A549 (cell line): Measurements from ENCODE around the gene NLRC3. TPM values are rescaled to one million over a fixed set of nuclear protein-coding genes. Genes with fewer than 3 reads are reported as not detected.

ENCODE experiments used
- ATAC-seq, 2 experiments: fragments of 200-7000 bp in 1 of 2; fragments of >200 bp in 1 of 2; cut with Nextera tagmentation in 1 of 2; cut with Tn5 transposase in 1 of 2; 3 replicates each; pipeline versions ENCODE4 v1.8.0 to v1.9.1; 2018 to 2020; ENCODE audit warnings: mild to moderate bottlenecking in 1 of 2, moderate library complexity in 1 of 2
- CTCF ChIA-PET: fragments of 300-600 bp; sonication (Branson Sonifier 250); formaldehyde crosslinking; extraction: SDS; loops from one replicate; lab custom pipeline; 2021; ENCODE audit warnings: antibody characterized with exemption, inconsistent platforms; lab: Yijun Ruan, JAX
- POLR2A ChIA-PET: fragments of 350-600 bp; formaldehyde crosslinking; extraction: SDS; loops from one replicate; lab custom pipeline; 2021; ENCODE audit warnings: antibody characterized with exemption, inconsistent platforms; lab: Yijun Ruan, JAX
- DNase-seq, 2 experiments: peaks; one replicate each; pipeline versions ENCODE4 v3.0.0 to v3.0.0-alpha.2; 2011 to 2016; ENCODE audit warnings: low read depth in 1 of 2, low spot score in 1 of 2
- FAIRE-seq: peaks from 2 replicates; lab custom pipeline; 2011; peaks lifted over from hg19 to GRCh38; lab: Jason Lieb, UNC
- H3K27ac ChIP-seq, 2 experiments: fragments of >200 bp; sonication (Bioruptor Twin); formaldehyde crosslinking; 3 replicates each; pipeline ENCODE4 v1.5.1; 2016 to 2017
- H3K4me1 ChIP-seq: fragments of >200 bp; sonication (Bioruptor Twin); formaldehyde crosslinking; 3 replicates; pipeline ENCODE4 v1.6.1; 2016
- H3K4me2 ChIP-seq: fragments of >200 bp; sonication (Bioruptor Twin); formaldehyde crosslinking; 3 replicates; pipeline ENCODE4 v1.6.1; 2016
- H3K4me3 ChIP-seq: fragments of >200 bp; sonication (Bioruptor Twin); formaldehyde crosslinking; 3 replicates; pipeline ENCODE4 v1.5.1; 2016
- H3K9me3 ChIP-seq: fragments of >200 bp; sonication (Bioruptor Twin); formaldehyde crosslinking; 3 replicates; pipeline ENCODE4 v1.6.1; 2016
- RAD21 ChIP-seq, 2 experiments: fragments of >200 bp in 1 of 2; sonication (Bioruptor Twin) in 1 of 2; formaldehyde crosslinking in 1 of 2; IDR thresholded peaks in 1 of 2; conservative IDR thresholded peaks in 1 of 2; 2 replicates in 1 of 2; 3 replicates in 1 of 2; pipeline ENCODE4 v1.6.1; 2012 to 2018; ENCODE audit warnings: inconsistent platforms in 1 of 2
- RCOR1 ChIP-seq: fragments of 150-350 bp; IDR thresholded peaks from 2 replicates; pipeline ENCODE4 v1.6.1; 2014; ENCODE audit warnings: antibody characterized with exemption, low read length, low read depth
- WGBS: methylation state at CpG from one replicate; pipeline ENCODE4 v1.1.6; 2017; ENCODE audit errors: missing lambda C conversion rate; 5-methylcytosine and 5-hydroxymethylcytosine counted together
- polyA plus RNA-seq, 4 experiments: library from polyadenylated mRNA; depleted of rRNA in 3 of 4; stranded (reverse); fragments of >200 nt; fragmentation: RNase III in 1 of 4; extraction: RNeasy Plus Mini Kit Qiagen cat#74134 plus additional on column Dnase treatment in 1 of 4; gene quantifications; 2 replicates in 3 of 4; 3 replicates in 1 of 4; pipeline ENCODE4 v1.2.3, GENCODE V29; 2011 to 2017

NLRC3 gene
- polyA plus RNA-seq, 2 of the 4 experiments (the other 2 are of a cell fraction) = 0.04 TPM; not detected in 1

DNA sequence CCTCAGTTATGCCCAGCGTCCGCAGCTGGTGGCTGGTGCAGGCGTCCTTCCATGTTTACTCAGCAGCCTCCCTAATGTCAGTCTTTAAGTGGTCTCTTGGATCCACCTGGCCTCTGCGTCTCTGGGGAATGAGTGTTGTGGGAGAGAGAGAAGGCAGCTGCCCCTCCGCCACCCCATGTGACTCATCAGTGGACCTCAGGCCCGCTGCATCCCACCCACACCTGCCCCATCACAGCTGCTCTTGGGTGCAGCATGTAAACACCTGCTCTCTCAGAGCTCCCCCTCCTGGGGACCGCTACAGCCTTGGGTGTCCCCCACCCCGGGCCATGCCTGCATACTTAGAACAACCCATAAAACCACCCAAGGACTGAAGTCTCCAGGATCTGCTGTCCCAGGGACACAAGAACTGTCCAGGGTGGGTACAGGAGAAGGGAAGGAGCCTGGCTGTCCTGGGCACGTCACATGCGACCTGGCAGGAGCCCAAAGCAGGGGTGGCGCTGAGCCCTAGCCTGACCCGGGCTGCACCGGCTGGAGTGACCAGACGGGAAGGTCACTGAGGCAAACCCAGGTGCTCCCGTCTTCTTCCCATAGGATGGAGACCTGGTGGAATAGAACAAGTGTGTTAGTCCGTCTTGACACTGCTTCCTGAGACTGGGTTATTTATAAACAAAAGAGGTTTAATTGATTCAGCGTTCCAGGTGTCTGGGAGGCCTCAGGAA lies 86.1 kb downstream of the NLRC3 start:
- DNase-seq = no peak
- POLR2A ChIA-PET = no interaction called here
- FAIRE-seq = no peak
- TF ChIP-seq RCOR1 = no peak
- 0 out of 5 replicates have a peak, but pooled peaks of 1 of the 2 experiments have one; percentile 13 for TF ChIP-seq RAD21 (conservative IDR thresholded peaks at IDR 0.05 in 1 of 2, IDR thresholded peaks at IDR 0.05 in 1 of 2)
- TF ChIP-seq, all 56 proteins: peak for 1
- no peak overlapping the region for H3K4me3 ChIP-seq
- peak; percentile 7 to 10; a peak in 1 of 6 replicates for ATAC-seq
- CTCF ChIA-PET = interaction anchor here (0.9 to 1.6 kb wide), 3 partner anchors 9 to 308 kb away, joined by 3 to 11 read pairs (median 3); partner anchors contain the start of gene CLUAP1
- no peaks in the 10 kb centered on the region for H3K4me1 ChIP-seq
- no peak overlapping the region for H3K27ac ChIP-seq
- H3K9me3 ChIP-seq = no peaks in the 10 kb centered on the region
- H3K4me2 ChIP-seq = no peak overlapping the region
- 61% methylated on average over 16 of the region's 17 CpGs for whole genome bisulfite sequencing

Other genes starting within 250 kb of the NLRC3 start
- gene OR2C1, start 221.5 kb downstream of the NLRC3 start, polyA plus RNA-seq (2011; rRNA removed) = not detected in 2 replicates
- not detected in 3 replicates for gene OR2C1, start 221.5 kb downstream of the NLRC3 start, polyA plus RNA-seq (2017; fragmentation: RNase III; extraction: RNeasy Plus Mini Kit Qiagen cat#74134 plus additional on column Dnase treatment)
- gene ZSCAN32, start 176.4 kb downstream of the NLRC3 start, polyA plus RNA-seq (2011; rRNA removed) = 29.4 and 33.0 TPM in 2 replicates
- 11.4 to 13.6 TPM (median 12.4 TPM) in 3 replicates for gene ZSCAN32, start 176.4 kb downstream of the NLRC3 start, polyA plus RNA-seq (2017; fragmentation: RNase III; extraction: RNeasy Plus Mini Kit Qiagen cat#74134 plus additional on column Dnase treatment)
- 15.8 and 16.4 TPM in 2 replicates for gene ZNF174, start 176.2 kb downstream of the NLRC3 start, polyA plus RNA-seq (2011; rRNA removed)
- 9.1 to 10.4 TPM (median 9.5 TPM) in 3 replicates for gene ZNF174, start 176.2 kb downstream of the NLRC3 start, polyA plus RNA-seq (2017; fragmentation: RNase III; extraction: RNeasy Plus Mini Kit Qiagen cat#74134 plus additional on column Dnase treatment)
- 1.9 TPM in 2 replicates for gene ZNF597, start 133.9 kb downstream of the NLRC3 start, polyA plus RNA-seq (2011; rRNA removed)
- gene ZNF597, start 133.9 kb downstream of the NLRC3 start, polyA plus RNA-seq (2017; fragmentation: RNase III; extraction: RNeasy Plus Mini Kit Qiagen cat#74134 plus additional on column Dnase treatment) = 0.92 to 1.1 TPM (median 0.96 TPM) in 3 replicates
- gene NAA60, start 133.7 kb downstream of the NLRC3 start, polyA plus RNA-seq (2011; rRNA removed) = 34.8 and 41.6 TPM in 2 replicates
- gene NAA60, start 133.7 kb downstream of the NLRC3 start, polyA plus RNA-seq (2017; fragmentation: RNase III; extraction: RNeasy Plus Mini Kit Qiagen cat#74134 plus additional on column Dnase treatment) = 42.5 to 45.3 TPM (median 43.9 TPM) in 3 replicates
- gene C16orf90, start 81.9 kb downstream of the NLRC3 start, polyA plus RNA-seq (2011; rRNA removed) = not detected in 2 replicates
- not detected in 3 replicates for gene C16orf90, start 81.9 kb downstream of the NLRC3 start, polyA plus RNA-seq (2017; fragmentation: RNase III; extraction: RNeasy Plus Mini Kit Qiagen cat#74134 plus additional on column Dnase treatment)
- gene CLUAP1, start 76.4 kb downstream of the NLRC3 start, polyA plus RNA-seq (2011; rRNA removed) = 23.6 and 35.0 TPM in 2 replicates
- gene CLUAP1, start 76.4 kb downstream of the NLRC3 start, polyA plus RNA-seq (2017; fragmentation: RNase III; extraction: RNeasy Plus Mini Kit Qiagen cat#74134 plus additional on column Dnase treatment) = 19.1 to 20.8 TPM (median 20.6 TPM) in 3 replicates
- 3.0 and 4.2 TPM in 2 replicates for gene SLX4, start 34.2 kb upstream of the NLRC3 start, polyA plus RNA-seq (2011; rRNA removed)
- 4.5 to 5.0 TPM (median 4.7 TPM) in 3 replicates for gene SLX4, start 34.2 kb upstream of the NLRC3 start, polyA plus RNA-seq (2017; fragmentation: RNase III; extraction: RNeasy Plus Mini Kit Qiagen cat#74134 plus additional on column Dnase treatment)
- gene DNASE1, start 77.3 kb upstream of the NLRC3 start, polyA plus RNA-seq (2011; rRNA removed) = 6.3 and 10.0 TPM in 2 replicates
- gene DNASE1, start 77.3 kb upstream of the NLRC3 start, polyA plus RNA-seq (2017; fragmentation: RNase III; extraction: RNeasy Plus Mini Kit Qiagen cat#74134 plus additional on column Dnase treatment) = 5.4 to 7.5 TPM (median 7.2 TPM) in 3 replicates
- 198 and 204 TPM in 2 replicates for gene TRAP1, start 140.1 kb upstream of the NLRC3 start, polyA plus RNA-seq (2011; rRNA removed)
- gene TRAP1, start 140.1 kb upstream of the NLRC3 start, polyA plus RNA-seq (2017; fragmentation: RNase III; extraction: RNeasy Plus Mini Kit Qiagen cat#74134 plus additional on column Dnase treatment) = 103 to 120 TPM (median 109 TPM) in 3 replicates